NCI-H146 treated with DMSO at 0.1 percent for 48 hours (cell line): ENCODE data around the gene KDSR.

Experiments
- DNase-seq: peaks from one replicate; lab custom pipeline; 2025; ENCODE audit not compliant: unreplicated experiment; lab: John Stamatoyannopoulos, UW

The KDSR gene

DNA sequence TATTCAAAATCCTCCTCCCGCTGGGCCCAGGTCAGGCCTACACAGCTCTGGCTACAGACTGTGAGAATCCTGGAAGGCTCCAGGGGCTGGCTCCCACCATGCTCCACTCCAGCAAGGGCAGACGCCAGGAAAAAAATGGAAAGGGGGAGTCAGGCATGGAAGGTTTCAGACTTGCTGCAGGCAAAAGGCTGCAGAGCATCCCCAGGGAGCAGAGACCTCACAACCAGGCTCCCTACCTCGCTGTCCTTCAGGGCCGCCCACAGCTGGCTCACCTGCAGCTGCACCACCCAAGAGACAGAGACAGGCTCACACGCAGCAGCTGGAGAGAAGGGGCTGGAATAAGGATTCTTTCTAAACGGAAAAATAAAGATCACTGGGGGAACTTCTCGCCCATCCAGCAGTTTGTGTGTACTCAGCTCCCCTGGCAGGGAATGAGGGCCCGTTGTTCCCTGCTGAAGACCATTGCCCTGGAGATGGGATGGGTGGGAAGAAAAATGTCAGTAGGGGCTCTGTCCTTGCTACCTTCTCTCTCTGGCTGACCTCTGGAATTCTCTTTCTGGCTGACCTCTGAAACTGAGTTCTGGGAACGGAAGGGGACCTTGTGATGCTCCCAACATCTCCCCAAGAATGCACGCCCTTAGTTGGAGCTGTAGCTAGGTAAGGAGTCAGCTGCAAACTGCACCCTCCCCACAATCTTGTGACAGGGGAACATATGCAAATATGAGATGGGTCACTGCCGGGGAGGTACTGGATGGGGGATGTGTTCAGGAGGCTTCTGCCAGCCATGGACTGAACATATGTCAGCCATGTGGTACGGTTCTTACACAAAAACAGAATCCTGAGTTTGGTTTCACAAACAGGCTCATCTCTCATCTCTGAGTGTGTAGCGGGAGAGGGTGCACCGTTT, 81.9 kb downstream of the KDSR start:
- DNase-seq, result no peak

DNA sequence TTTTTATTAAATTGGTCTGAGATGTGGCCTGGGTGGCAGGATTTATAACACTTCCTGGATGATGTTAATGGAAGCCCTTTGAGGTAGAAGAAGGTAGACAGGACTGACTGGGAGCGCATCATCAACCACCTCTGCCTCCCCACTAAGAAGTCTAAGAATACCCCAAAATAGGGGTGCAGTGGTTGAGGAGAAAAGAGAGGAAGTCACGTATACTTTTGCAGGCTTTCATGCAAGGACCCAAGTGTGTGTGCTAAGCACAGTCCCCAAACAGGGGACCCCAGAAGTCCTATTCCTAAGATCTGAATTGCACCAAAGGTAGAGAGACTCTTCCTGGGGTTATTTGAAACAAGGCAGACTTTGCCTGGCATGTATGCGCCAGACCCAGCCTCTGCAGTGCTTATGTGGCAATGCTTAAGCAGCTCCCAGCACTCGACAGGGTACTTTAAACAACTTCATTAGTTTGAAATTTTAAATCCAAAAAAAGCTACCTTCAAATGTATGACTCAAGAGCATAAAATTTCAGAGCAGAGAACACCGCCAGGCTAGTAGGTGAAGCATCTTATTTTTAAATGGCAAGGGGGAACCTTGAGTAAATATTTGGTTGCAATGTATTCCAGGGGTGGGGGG, 82.7 kb downstream of the KDSR start:
- DNase-seq, result no peak

DNA sequence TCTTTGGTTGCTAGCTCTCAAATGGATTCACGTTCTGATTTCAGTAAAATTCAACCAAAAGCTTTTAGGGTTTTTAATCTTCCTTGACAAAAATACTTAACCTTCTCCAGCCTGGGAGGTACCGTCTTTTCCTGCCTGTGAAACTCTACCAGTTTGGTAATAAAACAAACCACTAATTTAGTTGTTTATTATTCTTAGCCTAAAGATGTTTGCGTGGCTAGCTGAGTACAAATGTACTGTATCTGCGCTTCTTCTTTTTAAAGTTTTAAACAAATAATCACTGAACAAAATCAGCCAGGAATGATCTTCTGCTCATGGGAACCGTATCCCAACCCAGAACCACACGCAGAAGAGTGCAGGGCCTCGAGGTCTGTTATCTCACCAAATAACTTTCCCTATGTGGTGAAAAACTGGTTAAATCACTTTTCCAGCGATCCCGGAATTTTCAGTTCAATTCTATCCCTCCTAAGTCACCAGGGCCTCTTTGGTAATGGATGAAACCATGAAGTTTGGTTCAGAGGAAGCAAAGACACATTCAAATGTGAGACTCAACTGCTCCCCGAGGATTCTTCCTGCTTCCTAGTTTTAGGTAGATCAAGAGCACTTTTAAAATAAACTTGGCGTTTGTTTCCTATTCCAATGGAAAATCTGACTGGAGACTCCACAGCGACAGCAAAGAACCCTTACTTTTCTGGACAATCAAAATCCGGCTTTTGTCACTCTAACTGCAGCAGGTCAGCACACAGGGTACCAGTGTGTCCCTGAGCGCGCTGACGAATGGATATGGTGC, 83.5 kb downstream of the KDSR start:
- no peak for DNase-seq

GRCh38 chr18:63282793-63283192, 84.2 kb downstream of the KDSR start:
- no peak for DNase-seq
